ENCODE results near the gene UBE3D.
"Not testable (repeated sequence)": the region's sequence is repeated elsewhere in the genome, so short reads cannot be mapped to it uniquely, and the experiment has no call there.

The UBE3D gene

GRCh38 chr6:82971877-82972460, 93.7 kb downstream of the UBE3D start:
- DNase-seq, result no peak

DNA sequence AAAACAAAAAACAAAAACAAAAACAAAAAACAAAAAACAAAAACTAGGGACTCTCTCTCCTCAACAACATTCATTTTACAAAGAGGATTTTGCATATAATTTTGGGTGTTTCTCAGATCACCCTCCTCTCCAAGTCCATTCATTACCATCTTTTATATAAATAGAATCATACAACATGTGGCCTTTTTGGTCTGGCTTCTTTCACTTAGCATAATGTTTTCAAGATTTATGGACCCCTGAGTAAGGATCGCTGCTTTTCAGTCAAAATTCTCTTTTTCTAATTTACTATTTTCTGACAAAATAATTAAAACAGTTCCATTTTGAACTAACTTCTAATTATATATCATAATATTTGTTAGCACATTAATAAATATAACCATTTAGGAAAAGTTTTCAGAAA, 94.8 kb downstream of the UBE3D start:
- no peak for DNase-seq

- no peak for DNase-seq
Observed at GRCh38 chr6:82968708-82969107, 96.9 kb downstream of the UBE3D start.

GRCh38 chr6:82963191-82963925, 102.3 kb downstream of the UBE3D start:
- no peak for DNase-seq

DNA sequence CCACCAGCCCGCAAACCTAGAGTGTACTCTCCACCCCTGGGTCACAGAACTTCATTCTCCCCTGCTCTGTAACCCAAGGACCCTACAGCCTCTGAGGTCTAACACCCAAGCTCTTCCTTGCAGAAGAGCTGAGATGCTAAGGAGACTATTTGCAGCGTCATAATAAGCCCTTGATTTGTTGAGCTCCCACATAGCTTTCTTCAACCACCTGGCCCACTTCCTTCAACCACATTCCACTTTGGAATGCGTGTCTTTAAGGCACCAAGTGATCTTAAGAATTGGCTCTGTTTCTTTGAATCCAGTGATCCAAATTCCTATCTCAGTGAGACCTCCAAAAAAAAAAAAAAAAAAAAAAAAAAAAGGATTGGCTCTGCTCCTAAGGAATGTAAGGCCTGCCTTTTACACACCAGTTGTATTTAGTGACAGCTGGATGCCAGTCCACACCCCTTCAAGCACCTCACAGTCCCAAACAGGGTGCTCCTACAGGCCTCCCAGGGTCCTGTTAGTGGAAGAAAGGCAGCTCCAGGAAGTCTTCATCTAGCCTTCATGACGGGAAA, 106.2 kb downstream of the UBE3D start:
- no peak for DNase-seq

- no peak for DNase-seq
Observed at GRCh38 chr6:82958551-82958950, 107.1 kb downstream of the UBE3D start.

GRCh38 chr6:82957868-82958245, 107.8 kb downstream of the UBE3D start:
- DNase-seq, result no peak

GRCh38 chr6:82957171-82957867, 108.3 kb downstream of the UBE3D start:
- DNase-seq, result no peak

GRCh38 chr6:82955841-82956240, 109.8 kb downstream of the UBE3D start:
- DNase-seq, result no peak

DNA sequence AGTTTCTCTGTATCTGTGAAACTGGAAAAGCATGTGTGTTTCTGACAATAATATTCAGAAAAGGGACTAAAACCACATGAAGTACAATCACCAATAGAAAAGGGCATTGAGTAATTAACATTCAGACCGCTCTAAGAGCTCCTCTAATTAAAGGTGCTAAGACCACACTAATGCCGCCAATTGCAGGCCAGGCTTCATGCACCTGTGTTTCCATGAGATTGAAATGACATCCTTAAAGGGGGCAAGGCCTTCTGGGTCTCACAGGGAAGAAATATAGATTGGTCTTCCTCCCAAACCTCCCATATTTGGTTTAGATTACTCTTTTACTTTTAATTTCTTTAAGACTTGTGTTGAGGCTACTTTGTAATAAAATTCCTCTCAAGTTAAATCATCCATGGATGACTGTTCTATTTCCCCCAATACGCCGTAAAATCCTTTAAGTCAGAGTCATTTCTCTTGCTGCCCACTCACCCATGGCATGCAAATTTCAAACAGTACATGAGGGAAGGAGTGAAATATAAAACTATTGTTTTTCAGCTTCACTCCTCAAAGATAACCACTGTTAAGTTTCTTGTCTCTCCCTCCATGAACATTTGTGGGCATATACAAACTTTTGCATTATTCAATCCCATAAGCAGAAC, 110.6 kb downstream of the UBE3D start:
- DNase-seq, result no peak

- no peak for DNase-seq
Observed at GRCh38 chr6:82954356-82954755, 111.3 kb downstream of the UBE3D start.

DNA sequence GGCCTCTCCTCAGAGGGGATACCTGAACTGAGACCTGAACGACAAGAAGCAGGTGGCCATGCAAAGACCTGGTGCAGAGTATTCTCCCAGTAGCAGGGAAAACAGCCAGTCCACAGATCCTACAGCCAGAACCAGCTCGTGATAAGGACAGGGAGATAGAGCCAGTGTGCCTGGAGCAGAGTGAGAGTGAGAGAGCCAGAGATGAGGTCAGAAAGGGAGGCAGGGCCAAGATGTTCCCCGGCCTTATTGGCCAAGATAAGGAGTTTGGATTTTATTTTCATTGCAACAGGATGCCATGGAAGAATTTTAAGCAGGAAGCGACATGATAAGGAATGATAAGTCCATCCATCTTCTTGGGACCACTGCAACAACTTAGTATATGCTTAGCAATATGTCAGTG, 111.8 kb downstream of the UBE3D start:
- DNase-seq, result no peak

DNA sequence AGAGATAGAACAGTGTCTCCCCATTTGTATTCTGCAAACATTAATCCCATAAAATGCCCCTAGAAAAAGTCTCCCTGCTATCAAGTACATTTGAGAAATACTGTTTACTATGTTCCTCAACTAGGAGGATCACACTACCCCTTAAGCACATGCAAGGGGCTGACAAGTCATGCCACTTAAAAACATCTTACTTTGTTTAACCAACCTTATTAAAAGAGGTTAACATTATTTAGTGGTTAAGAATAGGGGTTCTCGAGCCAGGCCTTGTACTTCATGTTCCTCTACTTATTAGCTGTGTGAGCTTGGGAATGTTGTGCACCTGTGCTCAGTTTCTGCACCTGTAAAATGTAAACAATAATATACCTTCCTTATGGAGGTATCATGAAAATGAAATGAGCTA, 113.7 kb downstream of the UBE3D start:
- no peak for DNase-seq

- DNase-seq, result no peak
Observed at GRCh38 chr6:82951389-82951788, 114.3 kb downstream of the UBE3D start.

GRCh38 chr6:82930915-82931314, 134.7 kb downstream of the UBE3D start:
- DNase-seq, result not testable (repeated sequence)

DNA sequence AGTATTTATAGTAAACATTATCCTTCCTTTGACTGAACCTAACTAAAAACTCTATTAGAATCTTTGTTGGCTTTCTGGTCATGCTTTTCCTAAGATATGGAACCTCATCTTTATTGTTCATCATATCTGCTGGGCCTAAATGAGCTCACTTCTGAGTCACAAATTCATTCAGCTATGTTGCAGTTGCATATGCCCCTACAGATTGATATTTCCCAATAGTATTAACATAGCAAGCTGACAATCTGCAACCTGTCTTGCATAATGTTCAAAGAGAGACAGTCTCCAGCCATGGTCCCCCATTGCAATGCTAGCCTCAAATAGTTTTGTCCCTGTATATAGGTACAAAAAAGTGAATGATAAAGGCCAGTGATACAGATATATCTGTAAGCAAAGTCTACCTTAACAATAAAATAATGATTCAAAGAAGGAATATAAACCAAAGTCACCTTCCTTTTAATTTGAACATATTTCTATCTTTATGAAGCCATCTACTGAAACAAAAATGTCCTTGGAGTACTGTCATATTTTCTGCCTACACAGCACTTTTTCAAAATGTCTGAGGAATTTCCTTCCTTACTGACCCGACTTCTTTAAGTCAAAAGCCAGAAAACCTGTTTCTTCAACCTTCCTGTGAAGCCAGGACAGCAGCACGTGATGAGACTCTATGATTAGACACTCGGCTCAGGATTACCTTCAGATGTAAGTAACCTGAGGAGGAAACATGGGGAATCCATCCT, 140.7 kb downstream of the UBE3D start:
- DNase-seq, result no peak

DNA sequence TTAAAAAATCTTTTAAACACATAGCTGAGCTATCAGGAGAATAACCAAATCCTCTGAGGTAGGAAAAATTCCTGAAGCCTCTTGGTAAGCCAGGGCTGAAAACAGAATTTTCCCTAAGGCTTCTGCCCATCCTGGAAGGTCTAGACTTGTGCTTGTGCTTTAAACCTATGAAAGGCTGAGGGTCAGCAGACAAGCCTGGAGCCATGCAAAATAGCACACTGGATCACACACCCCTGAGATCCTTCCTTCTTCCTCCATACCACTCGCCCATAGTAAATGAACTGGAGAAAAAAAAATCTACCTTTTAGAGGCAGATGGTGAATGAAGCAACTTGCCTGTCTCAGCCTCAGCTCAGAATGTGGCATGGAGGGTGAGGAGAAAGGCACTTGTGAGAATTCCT, 144.4 kb downstream of the UBE3D start:
- no peak for DNase-seq

DNA sequence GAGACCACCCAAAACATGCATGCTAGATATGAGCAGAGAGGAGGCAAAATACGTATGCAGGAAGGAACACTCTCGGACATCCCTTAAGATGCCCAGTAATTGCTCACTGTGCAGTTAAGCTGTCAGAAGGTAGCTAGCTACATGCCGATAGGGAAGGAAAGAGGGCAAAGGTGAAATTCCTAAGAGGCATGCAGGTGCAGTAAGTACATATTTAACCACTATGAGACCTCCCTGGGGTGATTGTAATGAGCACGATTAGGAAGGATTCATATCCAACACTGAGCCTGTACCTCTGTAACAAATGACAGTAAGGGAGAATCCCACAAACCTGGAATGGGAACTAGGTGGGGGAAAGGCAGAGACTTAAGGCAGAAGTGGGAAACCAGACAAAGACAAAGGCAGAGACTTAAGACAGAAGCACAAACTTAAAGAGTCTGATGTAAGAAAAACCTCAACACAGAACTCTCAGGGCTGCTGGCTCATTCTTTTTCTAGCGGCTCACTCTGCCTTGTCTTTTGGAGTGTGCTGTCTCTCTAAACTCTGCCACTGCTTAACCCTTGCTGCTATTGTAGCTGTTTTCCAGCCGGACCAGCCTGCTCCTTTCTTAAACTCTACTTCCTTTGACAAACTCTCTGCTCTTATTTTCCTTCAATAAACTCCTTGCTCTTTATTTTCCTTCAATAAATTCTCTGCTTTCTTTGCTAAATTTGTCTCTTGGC, 148.1 kb downstream of the UBE3D start:
- no peak for DNase-seq

- no peak for DNase-seq
Observed at GRCh38 chr6:82915666-82916065, 150.0 kb downstream of the UBE3D start.

DNA sequence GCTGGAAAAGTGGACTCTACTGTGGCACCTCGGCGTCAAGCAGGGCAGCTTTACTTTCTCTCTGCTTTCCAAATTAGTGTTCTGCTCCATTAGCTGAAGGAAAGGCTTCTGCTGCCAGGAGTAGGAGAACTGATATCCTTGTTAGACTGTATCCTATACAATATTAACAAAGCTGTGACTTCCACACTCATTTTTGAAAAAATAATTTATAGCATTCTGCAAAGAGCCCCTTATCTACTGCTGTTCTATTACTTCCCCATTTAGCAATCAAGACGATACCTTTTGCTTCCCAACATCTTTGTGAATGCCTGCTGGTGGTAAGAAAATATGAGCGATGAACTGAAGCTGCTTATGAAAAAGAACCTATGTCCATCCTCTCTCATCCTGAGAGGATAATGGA, 151.1 kb downstream of the UBE3D start:
- DNase-seq, result no peak

DNA sequence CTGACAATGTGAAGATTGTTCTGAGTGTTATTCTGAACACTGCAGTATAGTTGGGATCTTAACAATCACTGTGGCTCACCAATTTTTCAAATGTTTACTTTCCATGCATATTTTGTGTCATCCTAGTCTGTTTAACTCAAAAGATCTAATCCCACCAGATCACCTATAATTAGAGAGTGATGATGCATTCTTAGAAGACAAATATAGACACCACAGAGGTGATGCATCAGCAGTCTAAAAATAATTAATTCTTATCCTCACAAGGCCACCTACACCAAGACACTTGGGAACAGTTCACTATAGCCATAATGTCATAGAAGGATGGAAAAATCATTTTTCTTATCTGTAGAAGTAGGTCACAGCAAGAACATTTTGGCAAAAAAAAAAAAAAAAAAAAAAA, 154.8 kb downstream of the UBE3D start:
- DNase-seq, result no peak

GRCh38 chr6:82910395-82910794, 155.2 kb downstream of the UBE3D start:
- no peak for DNase-seq
